Ramos (cell line): Measurements from ENCODE around the gene PSG11.
"Not testable (repeated sequence)": the region's sequence is repeated elsewhere in the genome, so short reads cannot be mapped to it uniquely, and the experiment has no call there.

ENCODE experiments used
- in situ Hi-C: fragments of 300-500 bp; cut with MboI; formaldehyde crosslinking; loops from one replicate; pipeline ENCODE4 v1.14.3; 2022; ENCODE audit warnings: low sequenced_read_pairs; ENCODE audit not compliant: unreplicated experiment

The PSG11 gene

DNA sequence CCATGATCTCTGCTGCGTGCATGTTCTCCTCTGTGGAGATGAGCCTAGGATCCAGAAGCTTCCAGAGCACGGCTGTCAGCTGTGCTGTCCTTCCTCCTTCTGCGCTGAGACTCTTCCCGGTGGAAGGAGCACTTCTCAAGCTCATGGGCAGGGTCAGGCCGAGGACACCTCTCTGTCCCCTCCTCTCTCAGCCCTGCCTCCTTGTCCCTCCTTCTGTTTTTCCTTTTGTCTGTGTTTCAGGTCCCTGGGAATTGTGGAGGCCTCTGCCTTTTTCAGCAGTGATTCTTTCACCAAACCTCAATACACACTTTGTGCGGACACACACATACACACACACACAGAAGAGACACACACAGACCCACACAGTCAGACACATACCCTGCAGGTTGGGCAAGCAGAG, at the start of gene PSG11:
Gene PSG11 (minus strand): TSS at position 101 of the 400 bp plus-strand sequence. CDS start 97 bp downstream, at position 4.
- in situ Hi-C loops = not testable (repeated sequence)

DNA sequence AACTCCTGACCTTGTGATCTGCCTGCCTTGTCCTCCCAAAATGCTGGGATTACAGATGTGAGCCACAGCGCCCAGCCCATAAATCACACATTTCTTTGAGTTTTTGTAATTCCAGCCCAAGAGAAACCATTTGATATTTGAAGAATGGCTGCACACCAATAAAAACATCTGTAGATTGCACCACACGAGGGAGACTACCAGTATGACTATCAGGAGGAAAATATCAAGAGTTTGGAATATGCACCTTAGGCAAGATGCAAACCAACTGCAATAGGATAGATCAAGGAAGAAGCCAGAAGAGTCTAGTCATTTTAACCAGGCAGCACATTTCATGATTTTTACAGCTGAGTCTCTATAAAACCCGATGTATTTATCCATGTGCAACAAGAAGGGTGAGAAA, 36.1 kb upstream of the PSG11 start:
- in situ Hi-C loops = not testable (repeated sequence)

DNA sequence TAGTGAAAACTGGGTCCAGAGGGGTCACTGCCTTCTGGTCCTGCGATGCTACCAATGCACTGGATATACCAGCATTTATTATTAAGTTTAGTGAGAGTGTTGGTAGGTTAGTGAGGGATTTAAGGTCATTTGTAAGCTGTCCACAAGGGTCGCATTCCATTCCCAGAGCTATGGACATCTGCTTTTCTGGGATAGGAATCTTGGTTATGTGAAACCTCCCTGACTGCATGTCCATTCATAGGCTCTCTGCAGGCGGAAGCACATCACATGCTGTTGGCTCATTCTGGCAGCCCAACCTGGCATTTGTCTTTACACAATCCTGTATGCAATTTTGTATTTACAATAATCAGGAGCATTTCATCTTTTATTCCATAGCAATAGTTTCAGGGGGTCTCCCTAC, 35.1 kb upstream of the PSG11 start:
- in situ Hi-C loops = not testable (repeated sequence)

DNA sequence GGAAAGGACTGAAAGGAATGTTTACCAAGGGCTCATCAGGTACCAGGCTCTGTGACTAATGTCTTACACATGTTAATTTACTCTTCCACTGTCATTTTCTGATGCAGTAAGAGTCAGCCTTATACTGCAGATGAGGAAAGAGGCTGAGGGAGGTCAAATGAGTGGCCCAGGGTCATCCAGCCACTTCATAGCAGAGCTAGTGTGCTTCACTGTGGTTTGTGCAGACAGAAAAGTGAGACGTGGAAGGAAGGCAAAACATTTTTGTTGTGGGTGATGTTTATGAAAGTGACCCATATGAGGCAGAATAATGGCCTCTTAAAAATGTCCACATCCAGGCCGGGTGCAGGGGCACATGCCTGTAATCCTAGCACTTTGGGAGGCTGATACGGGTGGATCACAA, 34.0 kb upstream of the PSG11 start:
- in situ Hi-C loops = not testable (repeated sequence)

DNA sequence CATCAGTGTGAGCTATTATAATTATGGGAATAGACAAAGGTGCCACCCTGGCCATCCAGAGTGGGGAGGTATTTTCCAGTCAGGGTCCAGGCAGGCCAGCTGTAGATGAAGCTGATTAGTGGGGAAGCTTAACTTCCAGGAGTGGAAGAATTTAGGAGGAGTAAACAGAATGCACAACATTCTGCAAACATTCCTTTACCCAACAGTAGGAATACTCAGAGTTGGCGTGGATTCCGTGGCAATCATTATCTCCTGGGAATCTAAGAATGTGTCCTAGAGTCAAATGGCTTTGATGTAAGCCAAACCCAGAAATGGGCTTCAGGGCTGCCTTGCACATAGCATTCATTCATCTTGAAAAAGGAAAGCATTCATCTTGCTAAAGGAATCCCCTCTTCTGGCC, 33.2 kb upstream of the PSG11 start:
- in situ Hi-C loops = not testable (repeated sequence)

DNA sequence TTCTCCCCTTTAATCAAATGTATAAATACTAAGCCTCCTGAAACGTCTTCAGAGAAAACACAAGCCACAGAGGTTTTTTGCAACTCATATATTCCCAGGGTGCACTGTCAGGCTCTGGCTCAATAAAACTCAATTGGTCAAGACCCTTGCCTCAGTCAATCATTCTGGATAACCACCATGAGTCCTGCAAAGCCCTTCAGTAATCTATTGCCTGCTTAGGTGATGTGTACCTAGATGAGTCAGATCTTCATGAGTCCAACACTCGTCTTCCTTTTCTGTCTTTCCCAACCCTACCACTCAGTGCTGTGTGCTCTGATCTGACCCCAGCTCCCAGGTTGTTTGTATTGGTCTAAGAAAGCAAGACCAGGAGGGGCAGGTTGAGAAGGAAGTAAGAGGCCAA, 32.2 kb upstream of the PSG11 start:
- in situ Hi-C loops = not testable (repeated sequence)

DNA sequence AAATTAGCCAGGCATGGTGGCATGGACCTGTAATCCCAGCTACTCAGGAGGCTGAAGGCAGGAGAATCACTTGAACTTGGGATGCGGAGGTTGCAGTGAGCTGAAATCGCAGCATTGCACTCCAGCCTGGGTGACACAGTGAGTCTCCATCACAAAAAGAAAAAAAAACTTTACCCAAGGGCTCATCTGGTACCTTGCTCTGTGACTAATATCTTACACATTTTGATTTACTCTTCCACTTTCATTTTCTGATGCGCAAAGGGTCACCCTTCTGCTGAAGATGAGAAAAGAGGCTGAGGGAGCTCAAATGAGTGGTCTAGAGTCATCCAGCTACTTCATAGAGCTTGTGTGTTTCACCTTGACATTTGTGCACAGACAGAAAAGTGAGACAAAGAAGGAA, 21.7 kb upstream of the PSG11 start:
- in situ Hi-C loops = not testable (repeated sequence)

DNA sequence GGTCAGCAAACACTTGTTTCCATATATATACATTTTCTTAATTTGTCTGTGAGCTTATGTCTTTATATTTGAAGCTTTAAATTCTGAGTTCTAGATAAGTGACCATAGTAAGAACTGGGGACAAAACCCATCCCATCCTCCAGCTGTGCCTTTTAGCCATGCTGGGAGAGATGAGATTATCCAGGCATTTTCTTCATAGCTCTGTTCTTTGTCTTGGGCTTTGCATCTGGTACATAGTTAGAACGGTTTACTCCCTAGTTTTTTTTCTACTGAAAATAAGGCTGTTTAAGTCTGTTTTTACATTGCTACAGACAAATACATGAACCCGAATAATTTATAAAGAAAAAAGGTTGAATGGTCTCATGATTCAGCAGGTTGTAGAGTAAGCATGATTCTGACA, 20.3 kb upstream of the PSG11 start:
- in situ Hi-C loops = not testable (repeated sequence)

DNA sequence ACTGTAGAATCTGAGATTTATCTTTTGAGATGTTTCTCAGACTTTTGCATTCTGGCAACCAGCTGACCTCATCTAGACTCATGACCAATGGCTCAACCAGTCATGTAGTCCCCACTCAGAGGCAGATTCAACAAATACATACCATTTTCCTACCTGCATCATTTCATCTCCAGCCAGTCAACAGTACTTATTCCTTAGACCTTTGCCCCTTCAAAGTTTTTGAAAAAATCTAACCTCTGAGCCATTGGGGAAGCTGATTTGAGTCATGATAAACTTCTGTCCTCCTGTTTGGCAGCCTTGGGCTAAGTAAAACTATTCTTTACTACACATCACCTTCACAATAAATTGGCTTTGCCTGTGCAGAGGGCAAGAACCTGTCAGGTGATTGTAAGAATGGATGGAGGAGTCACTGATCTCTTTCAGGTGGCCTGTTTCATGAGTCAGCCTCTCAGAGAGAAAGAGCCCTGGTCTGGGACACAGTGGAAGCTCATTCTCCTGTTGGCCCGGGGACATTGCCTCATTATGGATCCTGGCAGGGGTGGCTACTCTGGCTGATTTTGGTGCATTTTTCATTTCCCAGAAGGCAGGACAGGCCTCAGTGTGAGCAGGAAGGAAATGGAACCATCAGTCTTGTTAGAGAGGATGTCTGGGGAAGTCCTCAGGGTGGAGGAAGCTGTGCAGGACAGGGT, 17.4 kb upstream of the PSG11 start:
- in situ Hi-C loops = not testable (repeated sequence)

DNA sequence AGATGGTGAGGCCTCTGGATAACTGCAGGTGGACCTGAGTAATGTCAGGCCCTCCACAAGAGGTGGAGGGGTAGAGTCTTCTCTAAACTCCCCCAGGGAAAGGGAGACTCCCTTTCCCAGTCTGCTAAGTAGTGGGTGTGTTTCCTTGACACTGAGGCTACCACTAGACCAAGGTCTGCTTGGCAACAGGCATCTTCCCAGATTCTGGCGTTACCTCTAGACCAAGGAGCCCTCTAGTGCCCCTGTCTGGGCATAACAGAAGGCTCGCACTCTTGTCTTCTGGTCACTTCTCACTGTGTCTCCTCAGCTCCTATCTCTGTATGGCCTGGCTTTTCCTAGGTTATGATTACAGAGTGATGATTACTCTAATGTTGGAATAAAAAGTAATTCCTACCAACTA, 5.4 kb upstream of the PSG11 start:
- in situ Hi-C loops = not testable (repeated sequence)

DNA sequence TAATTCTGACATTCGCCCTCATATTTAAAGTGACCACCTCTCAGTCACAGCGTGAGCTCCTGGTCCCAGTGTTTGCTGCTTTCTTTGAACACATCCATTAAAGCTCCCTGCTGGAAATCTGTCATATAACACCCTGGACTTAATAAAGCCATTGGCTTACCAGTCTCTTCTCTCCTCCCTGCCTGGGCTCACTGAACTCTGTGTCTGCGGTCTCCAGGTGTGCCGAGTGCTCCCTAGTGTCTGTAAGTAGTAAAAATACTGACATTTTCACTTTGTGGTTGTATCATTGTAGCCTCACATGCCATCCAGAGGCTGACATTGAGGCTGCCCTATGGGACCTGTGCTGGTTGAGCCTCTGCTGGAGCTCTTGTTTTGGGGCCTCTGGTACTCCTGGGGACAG, 2.6 kb upstream of the PSG11 start:
- in situ Hi-C loops = no loop called here

DNA sequence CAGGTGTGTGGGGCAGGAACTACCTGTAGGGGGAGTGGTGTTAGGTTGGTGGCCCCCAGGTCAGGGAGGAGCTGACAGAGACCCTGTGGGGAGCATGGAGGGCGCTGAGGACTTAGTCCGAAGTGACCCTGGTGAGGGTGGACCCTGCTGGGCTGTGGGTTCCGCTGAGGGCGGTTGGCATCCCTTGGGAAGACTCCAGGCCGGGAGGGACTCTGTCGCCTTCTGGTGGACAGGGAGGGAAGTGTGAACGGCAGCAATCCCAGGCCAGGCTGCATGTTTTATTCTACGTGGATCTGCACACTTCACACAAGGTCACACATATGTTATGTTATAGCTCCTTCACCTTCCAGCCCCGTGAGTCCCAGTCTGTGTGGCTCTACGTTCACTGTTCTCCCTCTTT, 1.7 kb upstream of the PSG11 start:
- in situ Hi-C loops = not testable (repeated sequence)

DNA sequence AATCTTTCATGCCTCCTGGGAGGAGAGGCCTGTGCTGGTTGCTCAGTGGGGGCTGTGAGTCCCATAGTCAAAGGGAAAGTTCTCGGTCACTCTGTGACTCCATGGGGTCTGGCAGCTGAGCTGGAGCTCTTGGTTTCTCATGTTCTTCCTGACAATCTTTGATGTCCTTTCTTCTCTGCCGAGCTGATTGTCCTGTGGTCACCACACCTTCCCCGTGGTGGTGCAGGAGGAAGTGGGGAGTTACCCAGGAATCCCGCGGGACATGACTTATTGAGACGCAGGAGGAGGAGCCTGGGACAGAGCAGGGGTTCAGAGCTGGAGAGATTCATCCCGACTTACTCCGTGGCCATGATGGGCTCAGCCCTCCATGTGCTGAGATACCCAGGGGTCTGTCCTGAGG, 792 bp upstream of the PSG11 start:
- in situ Hi-C loops = not testable (repeated sequence)

DNA sequence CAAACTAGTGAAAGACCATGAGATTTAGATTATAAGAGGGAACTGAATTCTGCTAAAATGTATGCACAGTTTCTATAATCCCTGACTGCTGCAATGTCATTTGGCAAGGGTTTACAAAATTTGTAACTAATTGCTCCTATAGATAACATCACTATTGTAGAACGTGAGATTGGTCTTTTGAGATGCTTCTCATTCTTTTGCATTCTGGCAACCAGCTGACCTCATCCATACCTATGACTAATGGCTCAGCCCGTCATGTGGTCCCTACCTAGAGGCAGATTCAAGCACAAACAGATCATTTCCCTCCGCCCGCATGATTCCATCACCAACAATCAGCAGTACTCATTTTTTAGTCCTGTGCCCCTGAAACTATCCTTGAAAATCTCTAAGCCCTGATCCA, 4.2 kb downstream of the PSG11 start:
- in situ Hi-C loops = not testable (repeated sequence)

DNA sequence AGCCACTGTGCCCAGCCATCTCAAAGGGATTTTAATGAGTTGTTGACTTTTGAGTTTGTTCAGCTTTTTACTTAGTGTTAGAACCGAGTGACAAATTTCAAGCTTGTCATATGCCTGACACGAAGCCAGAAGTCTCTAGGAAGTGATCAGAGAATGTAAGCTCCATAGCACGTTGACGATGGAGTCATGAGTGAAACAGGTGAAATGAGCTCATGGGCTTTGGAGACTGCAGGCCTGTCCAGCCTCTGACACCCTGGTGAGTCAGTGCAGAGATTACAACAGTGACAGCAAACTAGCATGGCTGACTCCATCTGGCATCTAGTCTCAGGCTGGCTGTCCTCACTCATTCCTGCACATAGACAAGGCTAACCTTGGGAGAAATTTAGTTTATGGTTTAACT, 4.6 kb downstream of the PSG11 start:
- in situ Hi-C loops = not testable (repeated sequence)

DNA sequence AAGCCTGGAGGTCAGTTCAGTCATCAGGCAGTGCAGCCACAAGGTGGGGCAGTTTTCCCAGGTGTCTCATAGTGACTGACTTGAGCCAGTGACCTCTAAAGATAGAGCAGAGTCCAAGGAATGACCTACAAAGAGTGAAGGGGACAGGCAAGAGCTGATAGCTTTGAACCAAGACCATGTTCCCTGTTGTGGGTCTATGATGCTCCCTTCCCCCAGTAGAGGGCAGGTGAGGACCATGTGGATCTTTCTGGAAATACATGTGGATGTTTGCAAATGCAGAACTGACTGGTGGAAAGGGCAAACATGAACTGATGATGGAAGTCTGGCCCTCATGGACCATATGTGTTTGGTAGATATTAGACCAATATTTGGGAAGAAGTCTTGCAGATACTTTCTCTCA, 6.7 kb downstream of the PSG11 start:
- in situ Hi-C loops = not testable (repeated sequence)

DNA sequence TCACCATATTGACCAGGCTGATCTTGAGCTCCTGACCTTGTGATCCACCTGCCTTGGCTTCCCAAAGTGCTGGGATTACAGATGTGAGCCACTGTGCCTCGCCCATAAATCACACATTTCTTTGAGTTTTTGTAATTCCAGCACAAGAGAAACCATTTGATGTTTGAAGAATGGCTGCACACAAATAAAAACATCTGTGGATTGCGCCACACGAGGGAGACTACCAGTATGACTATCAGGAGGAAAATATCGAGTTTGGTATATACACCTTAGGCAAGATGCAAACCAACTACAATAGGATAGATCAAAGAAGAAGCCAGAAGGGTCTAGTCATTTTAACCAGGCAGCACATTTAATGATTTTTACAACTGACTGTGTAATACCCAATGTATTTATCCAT, 20.4 kb downstream of the PSG11 start:
- in situ Hi-C loops = not testable (repeated sequence)

DNA sequence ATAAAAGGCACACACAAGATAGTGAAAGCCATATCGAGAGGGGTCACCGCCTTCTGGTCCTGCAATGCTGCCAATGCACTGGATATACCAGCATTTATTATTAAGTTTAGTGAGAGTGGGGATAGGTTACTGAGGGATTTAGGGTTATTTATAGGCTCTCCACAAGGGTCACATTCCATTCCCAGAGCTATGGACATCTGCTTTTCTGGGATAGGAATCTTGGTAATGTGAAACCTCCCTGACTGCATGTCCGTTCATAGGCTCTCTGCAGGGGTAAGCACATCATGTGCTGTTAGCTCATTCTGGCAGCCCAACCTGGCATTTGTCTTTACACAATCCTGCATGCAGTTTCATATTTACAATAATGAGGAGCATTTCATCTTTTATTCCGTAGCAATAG, 21.4 kb downstream of the PSG11 start:
- in situ Hi-C loops = not testable (repeated sequence)

DNA sequence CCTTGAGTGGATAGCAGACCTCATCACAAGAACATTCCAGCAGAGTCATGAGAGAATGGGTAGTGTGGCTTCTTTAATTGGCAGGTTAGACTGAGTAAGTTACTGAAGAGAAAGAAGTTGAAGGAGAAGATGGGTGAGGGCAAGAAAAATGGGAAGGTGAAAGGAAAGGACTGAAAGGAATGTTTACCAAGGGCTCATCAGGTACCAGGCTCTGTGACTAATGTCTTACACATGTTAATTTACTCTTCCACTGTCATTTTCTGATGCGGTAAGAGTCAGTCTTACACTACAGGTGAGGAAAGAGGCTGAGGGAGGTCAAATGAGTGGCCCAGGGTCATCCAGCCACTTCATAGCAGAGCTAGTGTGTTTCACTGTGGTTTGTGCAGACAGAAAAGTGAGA, 22.6 kb downstream of the PSG11 start:
- in situ Hi-C loops = not testable (repeated sequence)

DNA sequence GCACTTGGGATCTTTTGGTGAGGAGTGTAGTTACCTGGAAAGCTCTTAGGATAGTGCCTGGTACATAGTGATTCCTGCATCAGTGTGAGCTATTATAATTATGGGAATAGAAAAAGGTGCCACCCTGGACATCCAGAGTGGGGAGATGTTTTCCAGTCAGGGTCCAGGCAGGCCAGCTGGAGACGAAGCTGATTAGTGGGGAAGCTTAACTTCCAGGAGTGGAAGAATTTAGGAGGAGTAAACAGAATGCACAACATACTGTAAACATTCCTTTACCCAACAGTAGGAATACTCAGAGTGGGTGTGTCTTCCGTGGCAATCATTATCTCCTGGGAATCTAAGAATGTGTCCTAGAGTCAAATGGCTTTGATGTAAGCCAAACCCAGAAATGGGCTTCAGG, 23.3 kb downstream of the PSG11 start:
- in situ Hi-C loops = not testable (repeated sequence)

DNA sequence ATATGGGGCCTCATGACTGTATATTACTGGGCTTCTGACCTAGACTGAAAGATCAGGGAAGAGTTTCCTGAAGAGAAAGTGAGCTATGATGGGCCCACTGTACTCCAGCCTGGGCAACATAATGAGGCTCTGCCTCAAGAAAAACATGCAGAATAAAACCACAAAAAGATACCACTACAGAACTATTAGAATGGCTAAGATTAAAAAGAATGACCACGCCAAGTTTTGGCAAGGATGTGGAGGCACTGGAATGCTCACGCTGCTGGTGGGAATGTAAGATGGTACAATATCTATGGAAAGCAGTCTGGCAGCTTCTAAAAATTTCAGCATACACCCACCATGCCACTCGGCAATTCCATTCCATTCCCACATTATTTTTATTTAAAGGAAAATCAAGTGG, 30.1 kb downstream of the PSG11 start:
- in situ Hi-C loops = not testable (repeated sequence)

DNA sequence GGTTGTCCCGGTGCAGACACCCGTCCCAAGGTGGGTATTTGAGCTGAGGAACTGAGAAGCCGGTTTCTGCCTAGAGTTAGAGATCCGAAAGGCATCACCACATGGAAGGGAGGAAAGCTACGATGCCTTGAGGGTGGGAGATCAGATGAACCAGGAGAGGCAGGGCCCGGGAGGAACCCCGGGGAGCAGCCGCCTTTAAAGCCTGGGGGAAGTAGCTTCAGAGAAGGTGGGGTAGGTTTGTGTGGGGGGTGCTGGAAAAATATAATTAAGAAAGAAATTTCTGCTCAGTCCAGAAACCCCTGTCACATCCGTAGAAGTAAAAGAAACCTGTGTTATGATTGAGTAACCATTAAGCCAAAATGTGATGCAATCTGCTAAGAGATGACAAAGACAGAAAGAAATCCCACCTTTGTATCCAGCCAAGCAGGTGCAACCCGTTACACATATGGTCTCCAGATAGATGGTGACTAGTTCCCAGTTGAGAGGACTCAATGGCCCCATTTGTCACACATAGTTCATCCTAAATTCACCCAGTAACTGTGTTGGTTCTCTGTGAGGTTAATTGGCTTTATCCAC, 34.2 kb downstream of the PSG11 start:
- in situ Hi-C loops = not testable (repeated sequence)
